GM12878 (cell line): ENCODE results near the gene CACNA1D.

ENCODE experiments used
- ASH2L ChIP-seq: fragments of 300-600, 200-600 bp; sonication (generic); IDR thresholded peaks from 2 replicates; pipeline ENCODE4 v1.6.1; 2017; ENCODE audit warnings: low read depth, mild to moderate bottlenecking, borderline replicate concordance
- CBFB ChIP-seq: IDR thresholded peaks from 2 replicates; pipeline ENCODE4 v1.6.1; 2016; ENCODE audit warnings: antibody characterized with exemption, low read depth
- EP300 ChIP-seq, 2 experiments: fragments of 150-350 bp in 1 of 2; IDR thresholded peaks; 2 replicates each; pipeline ENCODE4 v1.6.1; 2011 to 2012; ENCODE audit warnings: low read depth in 2 of 2, low read length in 2 of 2, borderline replicate concordance in 1 of 2, improper control_type of control experiment in 1 of 2, inconsistent platforms in 1 of 2; ENCODE audit not compliant: control insufficient read depth in 1 of 2
- HCFC1 ChIP-seq: fragments of 150-350 bp; IDR thresholded peaks from 2 replicates; pipeline ENCODE4 v1.6.1; 2014; ENCODE audit warnings: low read length
- HDGF ChIP-seq: fragments of 450-650 bp; IDR thresholded peaks from 2 replicates; pipeline ENCODE4 v1.6.1; 2016; ENCODE audit warnings: antibody characterized with exemption
- POLR2A ChIP-seq: IDR thresholded peaks from 2 replicates; pipeline ENCODE4 v1.6.1; 2011; ENCODE audit warnings: low read depth, mild to moderate bottlenecking, low read length
- RFX5 ChIP-seq: IDR thresholded peaks from 2 replicates; pipeline ENCODE4 v1.6.1; 2011; ENCODE audit warnings: low read depth, low read length, improper control_type of control experiment
- ZNF24 ChIP-seq: fragments of 450-650 bp; IDR thresholded peaks from 2 replicates; pipeline ENCODE4 v1.6.1; 2017; ENCODE audit warnings: antibody characterized with exemption, mild to moderate bottlenecking
- ZNF274 ChIP-seq: IDR thresholded peaks from one replicate; pipeline ENCODE4 v1.8.0; 2011; ENCODE audit not compliant: insufficient read length, insufficient read depth
- ZSCAN29 ChIP-seq: fragments of 450-650 bp; IDR thresholded peaks from 2 replicates; pipeline ENCODE4 v1.6.1; 2017; ENCODE audit warnings: mild to moderate bottlenecking, moderate library complexity
- TF ChIP-seq, protein P1 (sequence below): IDR thresholded peaks from 2 replicates; pipeline ENCODE4 v1.6.1; 2012; ENCODE audit warnings: low read length, inconsistent platforms
- TF ChIP-seq, protein P2 (sequence below): fragments of 450-650 bp; IDR thresholded peaks from 2 replicates; pipeline ENCODE4 v1.6.1; 2016; ENCODE audit warnings: mild to moderate bottlenecking
- TF ChIP-seq, protein P3 (sequence below), 3 experiments: IDR thresholded peaks in 2 of 3; conservative IDR thresholded peaks in 1 of 3; 2 replicates each; pipeline ENCODE4 v1.5.1; 2011; ENCODE audit warnings: low read depth in 3 of 3, low read length in 3 of 3, mild to moderate bottlenecking in 3 of 3, control low read depth in 2 of 3, moderate library complexity in 2 of 3, inconsistent platforms in 1 of 3, mixed read lengths in 1 of 3; ENCODE audit not compliant: control insufficient read depth in 2 of 3, insufficient read depth in 1 of 3; ENCODE audit errors: extremely low read depth in 1 of 3
- TF ChIP-seq, protein P4 (sequence below): IDR thresholded peaks from 2 replicates; pipeline ENCODE4 v1.6.1; 2011; ENCODE audit warnings: mild to moderate bottlenecking, low read depth, low read length, moderate library complexity; ENCODE audit not compliant: insufficient replicate concordance

DNA sequence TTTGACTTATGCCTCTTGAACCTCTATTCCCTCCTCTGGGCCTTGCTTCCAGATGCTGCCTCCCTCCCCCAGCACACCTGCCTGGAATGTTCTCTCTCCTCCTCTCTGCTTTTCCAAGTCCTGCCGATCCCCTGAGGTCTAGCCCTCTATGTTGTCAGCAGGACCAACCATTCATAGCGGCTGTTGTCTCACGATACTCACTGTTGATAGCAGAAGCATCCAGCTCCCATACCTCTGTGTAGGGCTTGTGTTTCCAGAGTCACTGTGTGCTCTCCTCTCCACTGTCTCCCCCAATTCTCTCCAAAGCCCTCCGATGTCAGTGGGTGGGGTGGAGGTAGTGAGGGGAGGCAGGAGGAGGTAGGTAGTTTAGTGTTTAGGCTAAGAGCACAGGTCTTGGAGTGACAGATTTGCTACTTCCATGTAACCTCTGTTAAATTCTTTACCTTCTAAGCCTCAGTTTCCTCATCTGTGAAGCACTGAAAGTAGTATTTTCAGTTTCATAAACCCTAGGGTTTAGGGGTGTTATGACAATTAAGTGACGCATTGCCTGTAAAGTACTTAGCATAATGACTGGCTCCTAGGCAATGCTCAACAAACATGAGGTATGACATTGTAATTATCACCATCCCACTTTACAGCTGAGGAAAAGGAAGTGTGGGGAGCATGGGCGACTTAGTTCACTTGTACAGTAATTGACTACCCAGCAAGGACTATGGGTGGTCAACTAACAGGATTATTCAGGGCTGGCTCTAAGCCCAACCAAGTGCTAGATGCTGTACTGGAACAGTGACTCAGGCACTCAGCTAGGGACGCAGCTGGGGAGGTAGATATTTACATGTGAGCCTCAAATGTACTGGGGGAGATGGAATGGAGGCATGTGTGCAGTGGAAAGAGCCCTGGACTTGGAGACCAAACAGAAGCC is 122.8 kb downstream of the CACNA1D start:
- no peak for TF ChIP-seq CBFB
- no peak for TF ChIP-seq POLR2A
- TF ChIP-seq, protein P1, sequence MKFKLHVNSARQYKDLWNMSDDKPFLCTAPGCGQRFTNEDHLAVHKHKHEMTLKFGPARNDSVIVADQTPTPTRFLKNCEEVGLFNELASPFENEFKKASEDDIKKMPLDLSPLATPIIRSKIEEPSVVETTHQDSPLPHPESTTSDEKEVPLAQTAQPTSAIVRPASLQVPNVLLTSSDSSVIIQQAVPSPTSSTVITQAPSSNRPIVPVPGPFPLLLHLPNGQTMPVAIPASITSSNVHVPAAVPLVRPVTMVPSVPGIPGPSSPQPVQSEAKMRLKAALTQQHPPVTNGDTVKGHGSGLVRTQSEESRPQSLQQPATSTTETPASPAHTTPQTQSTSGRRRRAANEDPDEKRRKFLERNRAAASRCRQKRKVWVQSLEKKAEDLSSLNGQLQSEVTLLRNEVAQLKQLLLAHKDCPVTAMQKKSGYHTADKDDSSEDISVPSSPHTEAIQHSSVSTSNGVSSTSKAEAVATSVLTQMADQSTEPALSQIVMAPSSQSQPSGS: no peak
- TF ChIP-seq, protein P2, sequence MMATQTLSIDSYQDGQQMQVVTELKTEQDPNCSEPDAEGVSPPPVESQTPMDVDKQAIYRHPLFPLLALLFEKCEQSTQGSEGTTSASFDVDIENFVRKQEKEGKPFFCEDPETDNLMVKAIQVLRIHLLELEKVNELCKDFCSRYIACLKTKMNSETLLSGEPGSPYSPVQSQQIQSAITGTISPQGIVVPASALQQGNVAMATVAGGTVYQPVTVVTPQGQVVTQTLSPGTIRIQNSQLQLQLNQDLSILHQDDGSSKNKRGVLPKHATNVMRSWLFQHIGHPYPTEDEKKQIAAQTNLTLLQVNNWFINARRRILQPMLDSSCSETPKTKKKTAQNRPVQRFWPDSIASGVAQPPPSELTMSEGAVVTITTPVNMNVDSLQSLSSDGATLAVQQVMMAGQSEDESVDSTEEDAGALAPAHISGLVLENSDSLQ: no peak
- TF ChIP-seq ASH2L: no peak
- no peak for TF ChIP-seq EP300 (IDR thresholded peaks at IDR 0.05; ENCODE audit: borderline replicate concordance in 1 of 2, control insufficient read depth in 1 of 2, low read depth in 2 of 2, low read length in 2 of 2)
- no peak for TF ChIP-seq ZNF274
- TF ChIP-seq, protein P3, sequence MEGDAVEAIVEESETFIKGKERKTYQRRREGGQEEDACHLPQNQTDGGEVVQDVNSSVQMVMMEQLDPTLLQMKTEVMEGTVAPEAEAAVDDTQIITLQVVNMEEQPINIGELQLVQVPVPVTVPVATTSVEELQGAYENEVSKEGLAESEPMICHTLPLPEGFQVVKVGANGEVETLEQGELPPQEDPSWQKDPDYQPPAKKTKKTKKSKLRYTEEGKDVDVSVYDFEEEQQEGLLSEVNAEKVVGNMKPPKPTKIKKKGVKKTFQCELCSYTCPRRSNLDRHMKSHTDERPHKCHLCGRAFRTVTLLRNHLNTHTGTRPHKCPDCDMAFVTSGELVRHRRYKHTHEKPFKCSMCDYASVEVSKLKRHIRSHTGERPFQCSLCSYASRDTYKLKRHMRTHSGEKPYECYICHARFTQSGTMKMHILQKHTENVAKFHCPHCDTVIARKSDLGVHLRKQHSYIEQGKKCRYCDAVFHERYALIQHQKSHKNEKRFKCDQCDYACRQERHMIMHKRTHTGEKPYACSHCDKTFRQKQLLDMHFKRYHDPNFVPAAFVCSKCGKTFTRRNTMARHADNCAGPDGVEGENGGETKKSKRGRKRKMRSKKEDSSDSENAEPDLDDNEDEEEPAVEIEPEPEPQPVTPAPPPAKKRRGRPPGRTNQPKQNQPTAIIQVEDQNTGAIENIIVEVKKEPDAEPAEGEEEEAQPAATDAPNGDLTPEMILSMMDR (IDR thresholded peaks at IDR 0.05 in 2 of 3, conservative IDR thresholded peaks at IDR 0.05 in 1 of 3; ENCODE audit: control insufficient read depth in 2 of 3, extremely low read depth in 1 of 3, insufficient read depth in 1 of 3, low read depth in 3 of 3, low read length in 3 of 3): no peak
- no peak for TF ChIP-seq ZSCAN29
- TF ChIP-seq, protein P4, sequence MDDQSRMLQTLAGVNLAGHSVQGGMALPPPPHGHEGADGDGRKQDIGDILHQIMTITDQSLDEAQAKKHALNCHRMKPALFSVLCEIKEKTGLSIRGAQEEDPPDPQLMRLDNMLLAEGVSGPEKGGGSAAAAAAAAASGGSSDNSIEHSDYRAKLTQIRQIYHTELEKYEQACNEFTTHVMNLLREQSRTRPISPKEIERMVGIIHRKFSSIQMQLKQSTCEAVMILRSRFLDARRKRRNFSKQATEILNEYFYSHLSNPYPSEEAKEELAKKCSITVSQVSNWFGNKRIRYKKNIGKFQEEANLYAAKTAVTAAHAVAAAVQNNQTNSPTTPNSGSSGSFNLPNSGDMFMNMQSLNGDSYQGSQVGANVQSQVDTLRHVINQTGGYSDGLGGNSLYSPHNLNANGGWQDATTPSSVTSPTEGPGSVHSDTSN: no peak
- no peak for TF ChIP-seq HDGF
- TF ChIP-seq HCFC1: no peak
- no peak for TF ChIP-seq ZNF24
- no peak for TF ChIP-seq RFX5
